Fibroblast of lung (primary cell): Measurements from ENCODE around the gene KRTAP12-4. TPM values are rescaled to one million over a fixed set of nuclear protein-coding genes. Genes with fewer than 3 reads are reported as not detected.
"Not testable (repeated sequence)": the region's sequence is repeated elsewhere in the genome, so short reads cannot be mapped to it uniquely, and the experiment has no call there.

Experiments
- DNase-seq, 2 donors: peaks; one replicate each; pipeline versions ENCODE4 v3.0.0 to v3.0.0-alpha.2; 2010; ENCODE audit warnings: low read depth in 2 of 2
- H2AFZ ChIP-seq: 2 replicates; pipeline ENCODE4 v1.5.1; 2012; ENCODE audit warnings: low read length, control low read depth, inconsistent platforms
- H3K27ac ChIP-seq: 2 replicates; pipeline ENCODE4 v1.5.1; 2011; ENCODE audit warnings: low read length, control low read depth; ENCODE audit not compliant: insufficient read depth
- H3K27me3 ChIP-seq: 2 replicates; pipeline ENCODE4 v1.5.1; 2011; ENCODE audit warnings: mild to moderate bottlenecking, low read length; ENCODE audit not compliant: control insufficient read depth, insufficient read depth
- H3K36me3 ChIP-seq: 2 replicates; pipeline ENCODE4 v1.5.1; 2011; ENCODE audit warnings: low read length; ENCODE audit not compliant: control insufficient read depth, insufficient read depth
- H3K4me1 ChIP-seq: 2 replicates; pipeline ENCODE4 v1.5.1; 2011; ENCODE audit warnings: low read length; ENCODE audit not compliant: control insufficient read depth, insufficient read depth; ENCODE audit errors: extremely low read depth
- H3K4me2 ChIP-seq: 2 replicates; pipeline ENCODE4 v1.5.1; 2011; ENCODE audit warnings: low read length, control low read depth; ENCODE audit not compliant: insufficient read depth; ENCODE audit errors: extremely low read depth
- H3K4me3 ChIP-seq, 4 experiments: fragments of 200-600 bp in 1 of 4; sonication (generic) in 1 of 4; replicated peaks in 1 of 4; 2 replicates each; pipeline ENCODE4 v1.5.1; 2011 to 2016; ENCODE audit warnings: low read length in 4 of 4, low read depth in 3 of 4, mild to moderate bottlenecking in 3 of 4, control low read depth in 2 of 4, inconsistent platforms in 1 of 4, mixed read lengths in 1 of 4; ENCODE audit not compliant: insufficient read depth in 1 of 4; ENCODE audit errors: control extremely low read depth in 1 of 4
- H3K79me2 ChIP-seq: 2 replicates; pipeline ENCODE4 v1.5.1; 2012; ENCODE audit warnings: mild to moderate bottlenecking, low read length, inconsistent platforms; ENCODE audit not compliant: control insufficient read depth, insufficient read depth
- H3K9ac ChIP-seq: 2 replicates; pipeline ENCODE4 v1.5.1; 2011; ENCODE audit warnings: mild to moderate bottlenecking, low read length, control low read depth; ENCODE audit not compliant: insufficient read depth
- H3K9me3 ChIP-seq: 2 replicates; pipeline ENCODE4 v1.5.1; 2012; ENCODE audit warnings: low read depth, low read length; ENCODE audit not compliant: control insufficient read depth, insufficient read depth
- H4K20me1 ChIP-seq: 2 replicates; pipeline ENCODE4 v1.5.1; 2011; ENCODE audit warnings: low read length; ENCODE audit not compliant: control insufficient read depth, insufficient read depth; ENCODE audit errors: extremely low read depth
- CTCF ChIP-seq, 2 donors: IDR thresholded peaks in 1 of 2; conservative IDR thresholded peaks in 1 of 2; 1 replicate in 1 of 2; 2 replicates in 1 of 2; pipeline ENCODE4 v1.5.1; 2011 to 2012; ENCODE audit warnings: low read length in 2 of 2, control low read depth in 1 of 2, inconsistent platforms in 1 of 2, low read depth in 1 of 2, mild to moderate bottlenecking in 1 of 2
- EZH2 ChIP-seq: IDR thresholded peaks from 2 replicates; pipeline ENCODE4 v1.5.1; 2012; ENCODE audit warnings: low read length, control low read depth, mild to moderate bottlenecking; ENCODE audit errors: missing control alignments
- polyA plus RNA-seq, 2 donors: library from polyadenylated mRNA; depleted of rRNA in 1 of 2; stranded (reverse) in 1 of 2; unstranded in 1 of 2; fragments of >200 nt; gene quantifications; 2 replicates each; pipeline ENCODE4 v1.2.1, GENCODE V29; 2011 to 2012; ENCODE audit warnings: missing spikeins in 1 of 2
- total RNA-seq: library from RNA; depleted of rRNA; stranded (reverse); fragments of >200 nt; gene quantifications from 2 replicates; pipeline ENCODE4 v1.2.1, GENCODE V29; 2014

The KRTAP12-4 gene
- total and polyA plus RNA-seq, 2 donors (not counting 1 experiment from before 2014, with no cell fraction given), result not detected

GRCh38 chr21:44666401-44667320 is 12.2 kb upstream of the KRTAP12-4 start, which contains the start of gene KRTAP12-2:
Gene KRTAP12-2 (minus strand): TSS chr21:44666927. CDS start chr21:44666886, 41 bp downstream.
- Histone ChIP-seq H3K4me2 (no peak within 1 kb of the TSS), H3K79me2 (no peaks in the 10 kb centered on the region), H2AFZ (no peak within 1 kb of the TSS), H3K27me3 (no peaks in the 10 kb centered on the region), H3K4me1 (no peaks in the 10 kb centered on the region), H3K36me3 (no peaks in the 10 kb centered on the region), H3K9me3 (no peaks in the 10 kb centered on the region), H3K27ac (no peak within 1 kb of the TSS), H3K4me3 (no peak within 1 kb of the TSS), H4K20me1 (no peaks in the 10 kb centered on the region), H3K9ac (no peak within 1 kb of the TSS)
- TF ChIP-seq EZH2 (no peak), CTCF (conservative IDR thresholded peaks at IDR 0.05 in 1 of 2, IDR thresholded peaks at IDR 0.05 in 1 of 2; ENCODE audit: low read depth in 1 of 2, low read length in 2 of 2) (no peak)
- no peak for DNase-seq

GRCh38 chr21:44664691-44665090 is 10.2 kb upstream of the KRTAP12-4 start:
- no peaks in the 10 kb centered on the region for H3K79me2 ChIP-seq
- no peak overlapping the region for H3K27ac ChIP-seq
- no peaks in the 10 kb centered on the region for H3K4me1 ChIP-seq
- TF ChIP-seq CTCF (conservative IDR thresholded peaks at IDR 0.05 in 1 of 2, IDR thresholded peaks at IDR 0.05 in 1 of 2; ENCODE audit: low read depth in 1 of 2, low read length in 2 of 2) (no peak), EZH2 (no peak)
- no peak overlapping the region for H2AFZ ChIP-seq
- no peak overlapping the region for H3K4me3 ChIP-seq
- no peak overlapping the region for H3K4me2 ChIP-seq
- H3K9me3 ChIP-seq, result no peaks in the 10 kb centered on the region
- no peak for DNase-seq
- no peaks in the 10 kb centered on the region for H3K27me3 ChIP-seq
- no peaks in the 10 kb centered on the region for H4K20me1 ChIP-seq
- H3K36me3 ChIP-seq, result no peaks in the 10 kb centered on the region
- H3K9ac ChIP-seq, result no peak overlapping the region

- not testable (repeated sequence) for H3K27ac ChIP-seq, H2AFZ ChIP-seq, H3K9ac ChIP-seq, H3K4me2 ChIP-seq, H3K27me3 ChIP-seq, DNase-seq, H3K4me3 ChIP-seq, H3K9me3 ChIP-seq, H3K79me2 ChIP-seq, H3K4me1 ChIP-seq, H3K36me3 ChIP-seq, H4K20me1 ChIP-seq
Measured at GRCh38 chr21:44661567-44661966, 7.1 kb upstream of the KRTAP12-4 start.
